HFFc6 (cell line): Measurements from ENCODE around the gene FASTKD2. TPM values are rescaled to one million over a fixed set of nuclear protein-coding genes. Genes with fewer than 3 reads are reported as not detected.
A peak's percentile ranks its signal among the peaks of the same experiment; 100 is the strongest.

Source experiments
- DNase-seq: peaks from one replicate; pipeline ENCODE4 v3.0.0-alpha.2; 2018
- H3K27ac Mint-ChIP-seq: 2 replicates; pipeline ENCODE4 v1.8.0; 2020; ENCODE audit warnings: mild to moderate bottlenecking, mixed read lengths
- H3K27me3 Mint-ChIP-seq: 2 replicates; pipeline ENCODE4 v1.8.0; 2021; ENCODE audit warnings: mild to moderate bottlenecking, moderate library complexity, mixed read lengths; ENCODE audit not compliant: insufficient read depth
- H3K36me3 Mint-ChIP-seq: 2 replicates; pipeline ENCODE4 v1.8.0; 2021; ENCODE audit warnings: low read depth, mixed read lengths
- H3K4me1 Mint-ChIP-seq: 2 replicates; pipeline ENCODE4 v1.8.0; 2020; ENCODE audit warnings: low read depth, mixed read lengths
- H3K4me3 Mint-ChIP-seq: 2 replicates; pipeline ENCODE4 v1.8.0; 2020; ENCODE audit warnings: mild to moderate bottlenecking, moderate library complexity, mixed read lengths
- H3K9me3 Mint-ChIP-seq: 2 replicates; pipeline ENCODE4 v1.8.0; 2020; ENCODE audit warnings: mild to moderate bottlenecking, mixed read lengths
- long read RNA-seq: library from polyadenylated mRNA; unstranded; transcript quantifications from one replicate; pipeline ENCODE4 v2.0.0, GENCODE V29; 2019
- total RNA-seq, 6 experiments: library from RNA; stranded (reverse); fragmentation: NEBNext Ultra II Directional; extraction: Animal tissue kit (Norgen Biotek cat#: 25700); gene quantifications; 2 replicates in 1 of 6; 3 replicates in 5 of 6; pipeline ENCODE4 v1.2.3, GENCODE V29; 2021
- TF ChIP-seq, protein P1 (sequence below): fragments of 200-600 bp; sonication (generic); IDR thresholded peaks from 2 replicates; pipeline ENCODE4 v1.5.0; 2021; ENCODE audit warnings: antibody characterized with exemption, mild to moderate bottlenecking

The FASTKD2 gene
- total RNA-seq, result 10 to 100 TPM; 20.3 to 27.2 (median 25.4) TPM
- long read RNA-seq, transcript FASTKD2-201 (12 exons, 3,188 nt), result major isoform, 44 of 84 reads
- long read RNA-seq, transcript FASTKD2-202 (12 exons, 2,586 nt), result minor isoform, 20 of 84 reads
- long read RNA-seq, partial matches to known transcripts, result 8 of 84 reads
- long read RNA-seq, other reads (novel, unspliced or antisense), result 11 of 84 reads

DNA sequence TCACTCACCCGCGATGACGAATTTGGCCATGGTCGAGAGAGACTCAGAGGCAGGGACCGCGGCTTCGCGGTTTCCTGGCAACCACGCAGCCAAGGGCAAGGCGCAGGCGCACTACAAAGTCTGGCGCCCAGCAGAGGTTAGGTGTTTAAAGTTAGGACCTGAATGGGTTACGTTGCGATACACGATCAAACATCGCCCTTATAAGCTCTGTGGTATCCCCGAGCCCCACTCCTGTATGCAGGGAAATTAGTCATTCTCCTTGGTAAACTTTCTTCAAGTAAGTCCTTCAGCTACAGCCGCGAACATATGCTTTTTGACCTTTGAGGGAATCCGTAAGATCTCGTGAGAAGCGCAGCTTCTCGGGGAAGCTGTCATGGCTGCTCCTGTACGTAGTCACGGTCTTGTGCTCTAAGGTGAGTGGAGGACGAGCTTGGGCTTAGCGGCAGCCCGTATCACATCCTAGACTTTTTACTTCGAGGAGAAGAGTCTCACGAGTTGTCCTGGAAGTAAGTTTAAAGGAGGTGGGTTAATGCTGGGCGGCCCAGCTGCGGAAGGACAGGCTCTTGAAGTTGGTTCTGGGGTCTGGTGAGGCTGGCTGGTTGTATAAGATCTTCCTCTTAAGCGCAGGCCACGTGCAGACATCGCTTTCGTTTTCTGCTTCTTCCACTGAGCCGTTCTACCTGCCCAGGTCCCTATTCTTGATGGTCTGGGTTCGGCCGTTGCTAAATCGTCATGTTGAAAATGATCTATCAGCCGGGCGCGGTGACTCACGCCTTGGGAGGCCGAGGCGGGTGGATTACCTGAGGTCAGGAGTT lies at the start of gene FASTKD2, which contains the start of gene MDH1B:
Gene FASTKD2, plus strand, starts transcription at position 365 of the 815 bp plus-strand sequence. CDS start 1,088 bp downstream, outside the sequence.
Gene MDH1B, minus strand, starts transcription at position 87 of the 815 bp plus-strand sequence. Its CDS starts 57 bp downstream, at position 30.
- H3K4me3 Mint-ChIP-seq, result peak within 1 kb of the TSS; percentile 98
- H3K36me3 Mint-ChIP-seq, result peaks cover 10% of the 10 kb centered on the region; the same call in 1 of the 2 replicates
- peaks cover 31% of the 10 kb centered on the region for H3K4me1 Mint-ChIP-seq
- H3K27ac Mint-ChIP-seq, result peak within 1 kb of the TSS; percentile 100
- TF ChIP-seq, protein P1, sequence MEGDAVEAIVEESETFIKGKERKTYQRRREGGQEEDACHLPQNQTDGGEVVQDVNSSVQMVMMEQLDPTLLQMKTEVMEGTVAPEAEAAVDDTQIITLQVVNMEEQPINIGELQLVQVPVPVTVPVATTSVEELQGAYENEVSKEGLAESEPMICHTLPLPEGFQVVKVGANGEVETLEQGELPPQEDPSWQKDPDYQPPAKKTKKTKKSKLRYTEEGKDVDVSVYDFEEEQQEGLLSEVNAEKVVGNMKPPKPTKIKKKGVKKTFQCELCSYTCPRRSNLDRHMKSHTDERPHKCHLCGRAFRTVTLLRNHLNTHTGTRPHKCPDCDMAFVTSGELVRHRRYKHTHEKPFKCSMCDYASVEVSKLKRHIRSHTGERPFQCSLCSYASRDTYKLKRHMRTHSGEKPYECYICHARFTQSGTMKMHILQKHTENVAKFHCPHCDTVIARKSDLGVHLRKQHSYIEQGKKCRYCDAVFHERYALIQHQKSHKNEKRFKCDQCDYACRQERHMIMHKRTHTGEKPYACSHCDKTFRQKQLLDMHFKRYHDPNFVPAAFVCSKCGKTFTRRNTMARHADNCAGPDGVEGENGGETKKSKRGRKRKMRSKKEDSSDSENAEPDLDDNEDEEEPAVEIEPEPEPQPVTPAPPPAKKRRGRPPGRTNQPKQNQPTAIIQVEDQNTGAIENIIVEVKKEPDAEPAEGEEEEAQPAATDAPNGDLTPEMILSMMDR, result no peak
- H3K27me3 Mint-ChIP-seq, result no peaks in the 10 kb centered on the region; the same call in none of the 2 replicates
- peak; percentile 94 for DNase-seq
- no peaks in the 10 kb centered on the region for H3K9me3 Mint-ChIP-seq

DNA sequence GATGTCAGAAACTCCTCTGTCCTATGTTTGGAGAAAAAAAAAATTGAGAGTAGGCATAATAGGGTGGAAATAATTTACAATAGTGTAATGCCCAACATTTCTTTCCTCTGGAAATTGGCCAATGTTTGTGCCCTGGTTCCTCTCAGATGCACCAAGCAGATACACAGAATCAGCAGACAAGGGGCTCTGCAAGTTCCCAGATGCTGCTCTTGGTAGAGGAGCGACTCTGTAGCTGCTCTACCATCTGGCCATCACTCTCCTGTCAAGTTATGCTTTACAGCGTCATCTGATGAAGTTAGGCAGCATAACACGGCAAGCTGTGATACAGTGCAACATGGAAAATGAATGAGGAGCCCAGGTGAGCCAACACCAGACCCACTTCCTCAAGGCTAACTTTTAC lies 48.8 kb upstream of the FASTKD2 start:
- Mint-ChIP-seq H3K4me3 (no peak overlapping the region), H3K9me3 (no peaks in the 10 kb centered on the region; the same call in 1 of the 2 replicates), H3K27me3 (no peaks in the 10 kb centered on the region; the same call in none of the 2 replicates), H3K4me1 (peaks cover 9% of the 10 kb centered on the region; the same call in 1 of the 2 replicates), H3K27ac (no peak overlapping the region), H3K36me3 (no peaks in the 10 kb centered on the region)
- TF ChIP-seq, protein P1, result no peak
- DNase-seq, result no peak

DNA sequence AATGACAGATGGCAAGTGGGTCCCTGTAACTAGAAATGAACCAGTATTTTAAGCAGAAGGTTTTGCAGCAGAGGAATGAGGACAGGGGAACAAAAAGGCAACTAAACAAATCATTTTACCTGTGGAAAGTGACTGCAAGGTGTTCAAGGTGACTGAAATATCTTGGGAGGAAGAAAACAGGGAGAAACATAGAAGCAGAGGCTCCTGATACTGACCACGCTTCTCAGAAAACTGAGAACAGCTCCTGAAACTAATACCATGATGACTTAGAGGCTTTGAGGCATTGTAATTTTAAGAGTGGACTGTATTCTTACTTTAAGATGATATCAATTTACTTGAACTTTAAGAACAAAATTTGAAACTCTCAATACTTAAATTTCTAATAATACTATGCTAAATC lies 47.1 kb upstream of the FASTKD2 start, which contains the start of gene DYTN:
Gene DYTN, minus strand, starts transcription at position 101 of the 400 bp plus-strand sequence. CDS start 117 bp downstream, outside the sequence.
- no peak for DNase-seq
- H3K27me3 Mint-ChIP-seq, result no peaks in the 10 kb centered on the region; the same call in none of the 2 replicates
- H3K36me3 Mint-ChIP-seq, result no peaks in the 10 kb centered on the region
- no peaks in the 10 kb centered on the region for H3K4me1 Mint-ChIP-seq
- H3K4me3 Mint-ChIP-seq, result no peak within 1 kb of the TSS
- no peaks in the 10 kb centered on the region; the same call in 1 of the 2 replicates for H3K9me3 Mint-ChIP-seq
- TF ChIP-seq, protein P1, result no peak
- H3K27ac Mint-ChIP-seq, result no peak within 1 kb of the TSS

DNA sequence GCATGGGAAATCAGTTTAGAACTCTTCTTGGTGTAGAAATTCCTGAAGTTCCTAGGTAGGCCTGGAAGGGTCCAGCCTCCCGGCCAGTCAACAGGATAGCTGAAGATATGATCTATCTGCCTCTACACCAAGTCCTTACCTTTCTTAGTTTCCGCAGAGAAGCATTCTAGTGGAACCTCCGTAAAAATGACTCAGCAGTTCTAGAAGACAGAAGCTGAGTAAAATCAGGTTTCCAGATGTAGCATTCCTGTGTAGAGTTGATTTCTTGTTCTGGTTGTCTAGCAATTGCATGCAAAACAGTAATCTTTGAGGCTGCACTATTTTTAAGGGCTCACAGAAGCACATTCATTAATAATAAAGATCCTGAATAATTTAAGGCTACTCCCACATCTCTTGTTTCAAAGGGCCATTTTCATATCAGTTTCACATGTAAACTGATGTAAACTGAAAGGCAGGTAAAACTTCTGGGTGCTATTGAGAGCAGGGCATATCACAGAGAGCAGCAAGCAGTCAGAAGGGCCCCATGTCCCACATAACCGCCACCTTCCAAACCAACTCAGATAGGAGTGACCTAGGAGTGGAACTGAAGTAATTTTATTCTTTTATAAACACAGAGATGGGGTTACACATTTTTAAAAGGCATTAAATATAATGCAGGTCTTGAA lies 44.0 kb upstream of the FASTKD2 start:
- TF ChIP-seq, protein P1, result no peak
- H3K27ac Mint-ChIP-seq, result no peak overlapping the region
- DNase-seq, result no peak
- H3K4me3 Mint-ChIP-seq, result no peak overlapping the region
- no peaks in the 10 kb centered on the region for H3K27me3 Mint-ChIP-seq
- no peaks in the 10 kb centered on the region; the same call in 1 of the 2 replicates for H3K9me3 Mint-ChIP-seq
- no peaks in the 10 kb centered on the region for H3K36me3 Mint-ChIP-seq
- H3K4me1 Mint-ChIP-seq, result no peaks in the 10 kb centered on the region

DNA sequence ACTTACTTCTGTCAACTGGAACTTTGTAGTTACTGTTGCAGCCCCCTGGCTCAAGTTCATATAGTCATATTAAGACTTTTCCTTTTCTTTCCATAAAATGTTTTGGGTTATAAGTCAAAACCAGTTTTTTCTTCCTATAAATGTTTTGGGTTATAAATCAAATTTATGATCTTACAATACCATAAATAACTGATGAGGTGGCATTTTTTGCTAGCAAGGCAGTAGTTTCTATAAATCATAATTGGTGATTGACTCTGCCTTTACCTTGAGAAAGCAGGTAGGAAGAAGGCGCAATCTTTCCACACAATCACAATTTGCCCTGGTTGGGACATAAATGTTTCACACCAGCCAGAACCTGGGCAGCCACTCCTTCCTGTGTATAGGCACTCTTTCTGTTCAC lies 42.1 kb upstream of the FASTKD2 start:
- Mint-ChIP-seq H3K4me1 (no peaks in the 10 kb centered on the region), H3K9me3 (no peaks in the 10 kb centered on the region; the same call in 1 of the 2 replicates), H3K27me3 (no peaks in the 10 kb centered on the region), H3K36me3 (no peaks in the 10 kb centered on the region), H3K27ac (no peak overlapping the region), H3K4me3 (no peak overlapping the region)
- TF ChIP-seq, protein P1, result no peak
- DNase-seq, result no peak
